NCI-H2029 (cell line): Measurements from ENCODE around the gene OR2M2.

Experiments
- DNase-seq: peaks from one replicate; lab custom pipeline; 2025; lab: John Stamatoyannopoulos, UW

OR2M2 gene

GRCh38 chr1:248174521-248174920, at the start of gene OR2M2:
TSS of gene OR2M2 (plus strand) at chr1:248174821. CDS start at chr1:248179986, 5,165 bp downstream.
- no peak for DNase-seq

DNA sequence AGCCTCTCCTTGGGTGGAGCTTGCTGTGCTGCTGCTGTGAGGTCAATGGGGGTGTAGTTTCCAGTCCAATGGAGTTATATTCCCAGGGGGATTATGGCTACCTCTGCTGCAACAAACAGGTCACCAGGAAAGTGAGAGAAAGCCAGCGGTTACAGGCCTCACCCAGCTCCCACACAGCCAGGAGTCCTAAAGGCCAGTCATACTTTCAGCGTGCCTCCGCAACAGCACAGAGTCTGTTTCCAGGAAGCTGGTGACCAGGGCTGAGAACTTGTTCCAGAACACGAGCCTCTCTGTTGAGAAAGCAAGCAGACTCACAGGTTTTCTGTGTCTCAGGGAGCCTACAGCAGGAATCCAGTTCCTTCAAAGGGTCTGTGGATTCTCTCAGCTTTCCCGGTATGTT, 47.0 kb upstream of the OR2M2 start:
- no peak for DNase-seq

DNA sequence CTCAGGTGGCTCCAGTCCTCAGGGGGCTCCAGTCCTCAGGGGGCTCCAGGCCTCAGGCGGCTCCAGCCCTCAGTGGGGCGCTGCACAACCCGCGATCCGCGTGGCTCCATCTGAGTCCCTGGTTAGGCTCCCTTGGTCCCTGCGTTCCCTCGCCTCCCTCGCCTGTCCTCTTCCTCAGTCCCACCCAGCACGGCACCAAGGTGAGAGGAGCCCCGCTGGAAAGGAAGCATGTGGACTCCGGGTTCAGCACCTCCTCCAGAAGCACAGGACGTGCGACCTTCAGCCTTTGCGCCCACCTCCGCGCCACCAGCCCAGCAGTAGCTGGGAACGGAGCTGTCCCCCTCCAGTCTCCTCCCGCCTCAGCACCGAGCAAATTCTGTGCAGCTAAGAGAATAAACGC, 37.8 kb upstream of the OR2M2 start:
- no peak for DNase-seq

GRCh38 chr1:248140846-248141245, 33.8 kb upstream of the OR2M2 start:
- no peak for DNase-seq

- DNase-seq, result no peak
Observed at GRCh38 chr1:248143311-248143710, 31.3 kb upstream of the OR2M2 start.

DNA sequence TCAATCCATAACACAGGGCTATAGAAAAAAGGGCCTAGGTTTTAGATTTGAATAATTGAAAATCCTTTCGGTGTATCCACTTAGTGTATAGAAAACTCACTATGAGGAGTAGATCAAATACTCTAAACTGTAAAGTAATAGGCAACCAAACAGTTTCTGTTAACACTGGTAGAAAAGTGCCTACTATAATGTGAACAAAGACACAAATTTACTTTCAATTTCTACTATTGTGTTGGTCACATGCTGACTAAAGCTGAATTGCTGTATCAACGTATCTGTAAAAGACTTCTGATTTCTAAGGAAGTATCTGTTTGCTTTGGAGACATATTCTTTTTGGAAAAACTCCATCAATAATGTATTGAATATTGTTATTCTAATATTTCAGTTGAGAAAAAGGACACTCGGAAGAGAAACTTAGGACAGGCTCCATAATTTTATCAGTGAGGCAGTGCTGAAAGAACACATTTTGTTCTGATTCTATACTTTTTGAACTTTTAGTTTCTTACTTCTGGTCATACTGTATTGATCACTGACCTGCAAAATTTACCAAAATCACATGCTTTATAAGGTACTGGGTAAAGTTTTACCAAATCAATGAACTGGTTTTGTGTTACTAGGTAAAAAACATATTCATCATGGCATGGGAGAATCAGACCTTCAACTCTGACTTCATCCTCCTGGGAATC, 30.0 kb upstream of the OR2M2 start, which contains the start of gene OR2M5:
Gene OR2M5, plus strand, starts transcription at position 636 of the 686 bp plus-strand sequence. Its CDS starts 0 bp downstream, at position 636.
- no peak for DNase-seq

GRCh38 chr1:248152056-248152827, 22.4 kb upstream of the OR2M2 start:
- DNase-seq, result no peak

- no peak for DNase-seq
Observed at GRCh38 chr1:248155927-248156326, 18.7 kb upstream of the OR2M2 start.

- no peak for DNase-seq
Observed at GRCh38 chr1:248158758-248159157, 15.9 kb upstream of the OR2M2 start.

GRCh38 chr1:248164031-248164430, 10.6 kb upstream of the OR2M2 start:
- DNase-seq, result no peak

GRCh38 chr1:248165186-248165585, 9.4 kb upstream of the OR2M2 start:
- no peak for DNase-seq

GRCh38 chr1:248183996-248184395, 9.4 kb downstream of the OR2M2 start:
- DNase-seq, result no peak

GRCh38 chr1:248187363-248187762, 12.7 kb downstream of the OR2M2 start:
- DNase-seq, result no peak

- DNase-seq, result no peak
Observed at GRCh38 chr1:248189026-248189425, 14.4 kb downstream of the OR2M2 start.

DNA sequence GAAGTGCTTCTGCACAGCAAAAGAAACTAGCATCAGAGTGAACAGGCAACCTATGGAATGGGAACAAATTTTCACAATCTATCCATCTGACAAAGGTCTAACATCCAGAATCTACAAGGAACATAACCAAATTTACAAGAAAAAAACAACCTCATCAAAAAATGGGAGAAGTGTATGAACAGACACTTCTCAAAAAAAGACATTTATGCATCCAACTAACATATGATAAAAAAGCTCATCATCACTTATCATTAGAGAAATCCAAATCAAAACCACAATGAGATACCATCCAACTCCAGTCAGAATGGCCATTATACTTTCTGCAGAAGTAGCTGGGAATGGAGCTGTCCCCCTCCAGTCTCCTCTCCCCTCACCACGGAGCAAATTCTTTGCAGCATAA, 19.5 kb downstream of the OR2M2 start:
- DNase-seq, result no peak

DNA sequence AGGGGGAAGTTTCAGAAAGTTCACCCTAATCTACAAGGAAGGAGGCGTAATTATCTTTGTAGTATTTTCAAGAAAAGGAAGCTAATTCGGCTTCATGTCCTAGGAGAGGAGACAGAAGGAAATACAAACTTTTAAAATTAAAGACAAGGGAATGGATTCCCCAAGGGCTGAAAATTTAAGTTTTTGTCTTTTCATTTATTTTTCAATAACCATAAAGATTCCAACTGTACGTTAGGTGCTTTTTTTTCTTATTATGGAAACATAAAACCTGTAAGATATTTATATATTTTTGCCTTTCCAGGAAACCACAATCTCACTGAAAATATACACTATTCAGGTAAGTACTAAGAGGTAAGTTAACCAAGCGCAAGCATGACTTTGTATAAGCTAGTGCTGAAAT, 22.3 kb downstream of the OR2M2 start, which contains the start of gene OR2M3:
Gene OR2M3, plus strand, starts transcription at position 301 of the 400 bp plus-strand sequence. CDS start 5,803 bp downstream, outside the sequence.
- no peak for DNase-seq

DNA sequence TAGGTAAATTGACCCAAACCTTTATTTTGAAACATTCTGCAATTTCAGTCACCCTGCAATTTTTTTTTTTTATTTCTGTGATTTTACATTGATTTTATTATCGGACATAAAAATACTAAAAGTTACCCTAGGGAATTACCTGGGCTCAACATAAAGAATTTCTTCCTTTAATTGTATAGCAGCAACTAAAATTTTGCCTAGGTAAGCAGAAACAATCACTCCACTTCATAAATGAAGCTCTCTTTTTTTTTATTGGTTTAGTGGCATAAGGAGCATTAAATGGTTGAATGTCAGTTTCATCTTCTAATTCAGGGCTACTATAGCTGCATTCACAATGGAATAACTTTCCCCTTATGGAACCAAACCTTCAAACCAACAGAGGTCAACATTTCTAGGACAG, 41.3 kb downstream of the OR2M2 start:
- no peak for DNase-seq

DNA sequence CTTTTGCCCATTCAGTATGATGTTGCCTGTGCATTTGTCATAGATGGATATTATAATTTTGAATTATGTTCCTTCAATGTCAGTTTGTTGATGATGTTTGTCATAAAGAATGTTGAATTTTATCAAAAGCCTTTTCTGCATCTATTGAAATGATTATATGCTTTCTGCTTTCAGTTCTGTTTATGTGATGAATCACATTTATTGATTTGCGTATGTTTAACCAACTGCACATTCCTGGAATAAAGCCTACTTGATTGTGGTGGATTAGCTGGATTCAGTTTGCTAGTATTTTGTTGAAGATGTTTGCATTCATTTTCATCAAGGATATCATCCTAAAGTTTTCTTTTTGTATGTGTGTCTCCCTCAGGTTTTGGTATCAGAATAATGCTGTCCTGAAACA, 50.9 kb downstream of the OR2M2 start:
- no peak for DNase-seq

DNA sequence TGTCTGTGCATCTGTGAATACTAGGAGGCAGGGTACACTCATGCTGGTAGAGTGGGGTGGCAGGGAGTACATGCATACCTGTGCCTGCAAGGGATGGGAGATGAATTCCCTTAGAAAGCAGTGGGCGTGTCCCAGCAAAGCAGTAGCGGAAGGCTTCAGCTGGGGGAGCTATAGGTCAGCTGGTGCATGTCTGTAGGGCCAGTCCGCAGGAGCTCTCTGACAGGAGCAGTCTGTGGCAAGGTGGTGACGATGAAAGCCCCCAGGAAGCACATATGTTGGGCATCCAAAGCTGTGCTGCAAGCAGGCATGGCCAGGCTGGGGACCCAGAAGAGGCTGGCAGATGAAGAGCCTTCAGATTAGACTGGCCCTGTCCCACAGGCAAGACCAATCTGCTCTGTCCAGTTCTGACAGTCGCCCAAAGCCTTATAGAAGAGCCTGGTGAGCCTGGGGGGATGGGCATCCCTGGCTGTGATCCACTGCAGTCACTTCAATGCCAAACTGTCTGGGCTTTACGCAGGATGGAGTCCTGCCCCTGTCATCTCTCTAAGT, 54.8 kb downstream of the OR2M2 start:
- no peak for DNase-seq
